ENCODE measurements around the gene IQUB. TPM values are rescaled to one million over a fixed set of nuclear protein-coding genes. Genes with fewer than 3 reads are reported as not detected.

IQUB gene
- polyA plus RNA-seq, 2 donors: 0.05 to 0.06 TPM

DNA sequence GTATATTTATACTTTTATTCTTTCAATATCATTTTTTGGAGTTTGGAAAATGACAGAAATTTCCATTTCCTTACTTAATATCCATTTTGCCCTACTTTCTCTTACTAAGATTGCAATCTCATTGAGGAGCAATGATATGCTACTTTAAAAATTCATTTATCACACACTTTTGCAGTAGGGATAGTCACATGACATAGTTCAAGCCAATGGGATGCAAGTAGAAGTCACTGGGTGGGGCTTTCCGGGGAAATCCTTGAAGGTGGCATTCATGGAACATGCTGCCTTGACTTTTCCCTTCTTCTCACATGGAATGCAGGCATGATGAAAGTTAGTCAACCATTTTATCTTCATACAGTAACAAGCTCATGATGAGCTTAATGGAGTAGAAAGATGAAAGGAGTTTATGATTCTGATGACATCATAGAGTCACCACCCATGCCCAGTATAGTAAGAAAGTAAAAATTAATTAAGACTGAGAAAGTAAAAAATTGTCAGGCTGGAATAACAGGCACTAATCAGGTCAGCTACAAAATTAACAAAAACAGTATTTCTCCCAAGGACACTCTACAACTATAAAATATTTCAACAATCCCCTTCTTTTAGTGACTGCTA, 33.4 kb downstream of the IQUB start:
- H3K4me1 ChIP-seq (ENCODE audit: control insufficient read depth in 2 of 2, insufficient read depth in 2 of 2, low read length in 1 of 2): no peaks in the 10 kb centered on the region
- no peaks in the 10 kb centered on the region for H3K9me3 ChIP-seq (ENCODE audit: control insufficient read depth in 2 of 2, insufficient read depth in 1 of 2, low read depth in 1 of 2, low read length in 1 of 2)
- H3K4me3 ChIP-seq (ENCODE audit: low read depth in 1 of 2, low read length in 2 of 2): no peak overlapping the region
- peaks cover 0 to 1% of the 10 kb centered on the region in 2 donors for H3K27me3 ChIP-seq (ENCODE audit: control insufficient read depth in 1 of 2, insufficient read depth in 2 of 2, low read length in 2 of 2)
- WGBS, 2 donors: 81 to 95% methylated on average over 1 of the region's 1 CpG
- H3K36me3 ChIP-seq (ENCODE audit: control insufficient read depth in 2 of 2, insufficient read depth in 2 of 2, low read length in 1 of 2): no peaks in the 10 kb centered on the region
- no peak overlapping the region for H3K27ac ChIP-seq (ENCODE audit: low read depth in 2 of 2, low read length in 1 of 2)

DNA sequence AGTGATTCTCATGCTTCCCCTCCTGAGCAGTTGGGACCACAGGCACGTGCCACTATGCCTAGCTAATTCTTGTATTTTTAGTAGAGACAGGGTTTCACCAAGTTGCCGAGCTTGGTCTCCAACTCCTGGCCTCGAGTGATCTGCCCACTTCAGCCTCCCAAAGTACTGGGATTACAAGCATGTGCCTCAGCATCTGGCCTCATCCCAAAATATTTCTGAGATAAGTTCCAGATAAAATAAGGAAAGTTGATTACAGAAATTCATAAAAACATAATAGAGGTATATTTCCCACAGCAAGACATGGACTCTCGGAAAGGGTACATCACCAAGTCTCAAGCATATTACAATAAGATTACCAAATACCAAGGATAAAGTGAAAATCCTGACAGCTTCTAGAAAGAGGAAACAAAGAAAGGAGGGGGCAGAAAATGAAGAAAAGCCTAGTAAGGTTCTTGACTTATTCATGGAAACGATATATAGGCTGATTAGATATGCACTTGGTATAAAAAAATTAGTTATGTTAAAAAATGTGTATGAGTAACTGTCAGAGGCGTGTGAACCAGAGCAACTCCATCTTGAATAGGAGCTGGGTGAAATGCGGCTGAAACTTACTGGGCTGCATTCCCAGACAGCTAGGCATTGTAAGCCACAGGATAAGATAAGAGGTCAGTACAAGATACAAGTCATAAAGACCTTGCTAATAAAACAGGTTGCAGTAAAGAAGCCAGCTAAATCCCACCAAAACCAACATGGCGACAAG, 35.0 kb downstream of the IQUB start:
- no peak overlapping the region for H3K4me3 ChIP-seq (ENCODE audit: low read depth in 1 of 2, low read length in 2 of 2)
- H3K36me3 ChIP-seq (ENCODE audit: control insufficient read depth in 2 of 2, insufficient read depth in 2 of 2, low read length in 1 of 2): no peaks in the 10 kb centered on the region
- WGBS, 2 donors: 70 to 84% methylated on average over 8 of the region's 8 CpGs
- no peaks in the 10 kb centered on the region for H3K27me3 ChIP-seq (ENCODE audit: control insufficient read depth in 1 of 2, insufficient read depth in 2 of 2, low read length in 2 of 2)
- no peaks in the 10 kb centered on the region for H3K4me1 ChIP-seq (ENCODE audit: control insufficient read depth in 2 of 2, insufficient read depth in 2 of 2, low read length in 1 of 2)
- H3K9me3 ChIP-seq (ENCODE audit: control insufficient read depth in 2 of 2, insufficient read depth in 1 of 2, low read depth in 1 of 2, low read length in 1 of 2): no peaks in the 10 kb centered on the region
- no peak overlapping the region for H3K27ac ChIP-seq (ENCODE audit: low read depth in 2 of 2, low read length in 1 of 2)

DNA sequence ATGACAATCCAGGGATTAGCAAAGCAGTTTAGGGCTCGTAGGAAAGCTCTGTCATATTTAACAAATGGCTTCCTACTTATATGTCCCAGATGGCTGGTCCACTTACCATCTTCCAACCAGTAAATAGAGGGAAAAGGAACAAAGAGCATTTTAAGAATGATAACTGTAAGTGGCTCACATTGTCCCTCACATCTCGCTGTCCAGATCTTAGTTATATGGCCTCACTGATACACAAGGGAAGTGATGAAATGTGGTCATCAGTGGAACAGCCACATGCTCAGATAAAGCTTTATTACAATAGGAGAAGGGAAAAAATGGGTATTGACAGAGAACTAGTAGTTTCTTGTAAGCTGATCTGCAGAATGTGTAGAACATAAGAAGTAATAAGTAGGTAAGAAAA, 35.8 kb downstream of the IQUB start:
- H3K36me3 ChIP-seq (ENCODE audit: control insufficient read depth in 2 of 2, insufficient read depth in 2 of 2, low read length in 1 of 2): no peaks in the 10 kb centered on the region
- no peaks in the 10 kb centered on the region for H3K27me3 ChIP-seq (ENCODE audit: control insufficient read depth in 1 of 2, insufficient read depth in 2 of 2, low read length in 2 of 2)
- H3K27ac ChIP-seq (ENCODE audit: low read depth in 2 of 2, low read length in 1 of 2): no peak overlapping the region
- 45 to 61% methylated on average over 2 of the region's 2 CpGs for WGBS, 2 donors
- no peak overlapping the region for H3K4me3 ChIP-seq (ENCODE audit: low read depth in 1 of 2, low read length in 2 of 2)
- H3K4me1 ChIP-seq (ENCODE audit: control insufficient read depth in 2 of 2, insufficient read depth in 2 of 2, low read length in 1 of 2): no peaks in the 10 kb centered on the region
- H3K9me3 ChIP-seq (ENCODE audit: control insufficient read depth in 2 of 2, insufficient read depth in 1 of 2, low read depth in 1 of 2, low read length in 1 of 2): no peaks in the 10 kb centered on the region

DNA sequence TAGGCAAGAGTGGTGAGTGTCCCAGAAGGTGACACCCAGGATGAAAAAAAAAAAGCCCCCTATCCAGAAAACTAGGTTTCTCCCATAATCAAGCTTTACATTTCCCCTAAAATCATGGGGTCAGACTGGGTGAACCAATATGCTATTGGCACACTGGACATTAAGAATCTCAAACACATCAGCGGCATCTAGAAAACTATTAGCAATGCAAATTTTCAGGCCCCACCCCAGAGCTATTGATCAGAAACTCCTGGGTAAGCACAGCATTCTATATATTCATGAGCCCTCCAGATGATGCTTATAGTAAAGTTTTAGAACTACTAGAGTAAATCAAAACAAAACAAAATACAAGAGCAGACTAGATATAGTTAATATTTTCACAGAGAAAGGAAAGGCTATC, 36.4 kb downstream of the IQUB start:
- Histone ChIP-seq H3K27ac (ENCODE audit: low read depth in 2 of 2, low read length in 1 of 2) (no peak overlapping the region), H3K36me3 (ENCODE audit: control insufficient read depth in 2 of 2, insufficient read depth in 2 of 2, low read length in 1 of 2) (no peaks in the 10 kb centered on the region), H3K4me3 (ENCODE audit: low read depth in 1 of 2, low read length in 2 of 2) (no peak overlapping the region), H3K9me3 (ENCODE audit: control insufficient read depth in 2 of 2, insufficient read depth in 1 of 2, low read depth in 1 of 2, low read length in 1 of 2) (no peaks in the 10 kb centered on the region), H3K27me3 (ENCODE audit: control insufficient read depth in 1 of 2, insufficient read depth in 2 of 2, low read length in 2 of 2) (no peaks in the 10 kb centered on the region), H3K4me1 (ENCODE audit: control insufficient read depth in 2 of 2, insufficient read depth in 2 of 2, low read length in 1 of 2) (no peaks in the 10 kb centered on the region)
- 73% methylated on average over 1 of the region's 1 CpG for WGBS, 2 donors

DNA sequence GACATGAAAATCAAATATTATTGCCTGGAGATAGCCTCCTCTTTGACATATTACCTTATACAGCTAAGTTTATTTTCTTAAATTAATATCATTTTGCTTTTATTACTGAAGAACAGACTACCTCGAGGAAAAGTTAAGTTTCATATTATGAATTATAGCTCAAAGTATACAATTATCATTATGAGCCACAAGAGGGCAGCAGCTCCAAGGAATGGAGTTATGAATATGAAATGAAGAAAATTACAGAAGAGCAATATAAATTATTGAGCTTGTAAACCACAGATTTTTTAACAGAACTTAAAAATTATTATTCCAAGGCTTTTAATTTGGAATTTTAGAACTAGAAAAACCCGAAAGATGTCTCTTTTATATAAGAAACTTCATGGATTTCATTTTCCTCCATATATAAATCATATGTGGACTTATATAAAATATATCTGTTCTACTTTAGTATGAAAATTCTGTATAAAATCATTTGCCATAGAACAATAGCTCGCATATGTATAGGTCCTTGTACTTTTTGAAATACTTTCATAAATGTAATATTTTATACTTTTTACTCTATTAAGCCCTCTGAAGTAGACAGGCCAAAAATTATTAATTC, 40.1 kb downstream of the IQUB start:
- 5 to 7% methylated on average over 3 of the region's 3 CpGs for WGBS, 2 donors
- no peak overlapping the region for H3K4me3 ChIP-seq (ENCODE audit: low read depth in 1 of 2, low read length in 2 of 2)
- no peaks in the 10 kb centered on the region for H3K4me1 ChIP-seq (ENCODE audit: control insufficient read depth in 2 of 2, insufficient read depth in 2 of 2, low read length in 1 of 2)
- H3K9me3 ChIP-seq (ENCODE audit: control insufficient read depth in 2 of 2, insufficient read depth in 1 of 2, low read depth in 1 of 2, low read length in 1 of 2): no peaks in the 10 kb centered on the region
- no peaks in the 10 kb centered on the region for H3K27me3 ChIP-seq (ENCODE audit: control insufficient read depth in 1 of 2, insufficient read depth in 2 of 2, low read length in 2 of 2)
- H3K36me3 ChIP-seq (ENCODE audit: control insufficient read depth in 2 of 2, insufficient read depth in 2 of 2, low read length in 1 of 2): no peaks in the 10 kb centered on the region
- no peak overlapping the region for H3K27ac ChIP-seq (ENCODE audit: low read depth in 2 of 2, low read length in 1 of 2)

DNA sequence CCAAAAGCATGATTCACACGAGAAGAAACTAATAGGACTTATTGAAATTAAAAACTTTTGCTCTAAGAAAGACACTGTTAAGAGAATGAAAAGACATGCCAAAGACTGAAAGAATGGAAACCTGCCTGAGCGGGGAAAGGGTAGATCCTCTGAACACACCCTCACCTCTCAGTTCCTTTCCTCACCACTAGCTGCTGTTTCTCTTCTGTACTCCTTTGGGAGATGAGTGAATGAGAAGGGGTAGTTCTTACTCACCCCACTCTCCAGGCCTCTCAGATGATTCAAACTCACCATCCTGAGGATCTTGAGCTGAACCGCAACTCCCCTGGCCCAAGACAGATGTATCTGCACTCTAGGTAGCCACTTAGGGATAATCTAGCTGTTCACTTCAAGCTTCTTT, 41.9 kb downstream of the IQUB start:
- Histone ChIP-seq H3K27ac (ENCODE audit: low read depth in 2 of 2, low read length in 1 of 2) (no peak overlapping the region), H3K27me3 (ENCODE audit: control insufficient read depth in 1 of 2, insufficient read depth in 2 of 2, low read length in 2 of 2) (no peaks in the 10 kb centered on the region), H3K36me3 (ENCODE audit: control insufficient read depth in 2 of 2, insufficient read depth in 2 of 2, low read length in 1 of 2) (no peaks in the 10 kb centered on the region), H3K4me1 (ENCODE audit: control insufficient read depth in 2 of 2, insufficient read depth in 2 of 2, low read length in 1 of 2) (no peaks in the 10 kb centered on the region), H3K4me3 (ENCODE audit: low read depth in 1 of 2, low read length in 2 of 2) (no peak overlapping the region), H3K9me3 (ENCODE audit: control insufficient read depth in 2 of 2, insufficient read depth in 1 of 2, low read depth in 1 of 2, low read length in 1 of 2) (no peaks in the 10 kb centered on the region)
- 71% methylated on average over 3 of the region's 3 CpGs for WGBS, 2 donors

DNA sequence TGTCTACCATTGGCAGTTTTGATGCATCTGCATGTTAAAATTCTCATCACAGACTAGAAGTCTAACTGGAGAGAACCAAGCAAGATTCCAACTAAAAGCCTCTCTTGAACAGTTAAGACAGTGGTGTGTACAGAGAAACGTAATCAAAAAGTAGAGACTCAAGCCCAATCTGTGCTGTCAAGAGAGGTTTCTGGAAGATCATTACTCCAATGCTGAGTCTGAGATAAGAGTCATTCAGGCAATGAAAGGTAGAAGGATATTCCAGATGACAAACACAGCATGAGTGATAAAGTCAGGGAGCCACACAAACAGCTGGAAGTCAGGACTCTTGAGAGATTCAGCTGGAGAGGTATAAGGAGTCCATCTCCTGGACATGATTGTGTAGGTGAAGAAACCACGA, 48.7 kb downstream of the IQUB start:
- Histone ChIP-seq H3K4me1 (ENCODE audit: control insufficient read depth in 2 of 2, insufficient read depth in 2 of 2, low read length in 1 of 2) (no peaks in the 10 kb centered on the region), H3K4me3 (ENCODE audit: low read depth in 1 of 2, low read length in 2 of 2) (no peak overlapping the region), H3K9me3 (ENCODE audit: control insufficient read depth in 2 of 2, insufficient read depth in 1 of 2, low read depth in 1 of 2, low read length in 1 of 2) (no peaks in the 10 kb centered on the region), H3K27ac (ENCODE audit: low read depth in 2 of 2, low read length in 1 of 2) (no peak overlapping the region), H3K27me3 (ENCODE audit: control insufficient read depth in 1 of 2, insufficient read depth in 2 of 2, low read length in 2 of 2) (no peaks in the 10 kb centered on the region), H3K36me3 (ENCODE audit: control insufficient read depth in 2 of 2, insufficient read depth in 2 of 2, low read length in 1 of 2) (no peaks in the 10 kb centered on the region)
- WGBS, 2 donors: 76 to 85% methylated on average over 2 of the region's 2 CpGs

DNA sequence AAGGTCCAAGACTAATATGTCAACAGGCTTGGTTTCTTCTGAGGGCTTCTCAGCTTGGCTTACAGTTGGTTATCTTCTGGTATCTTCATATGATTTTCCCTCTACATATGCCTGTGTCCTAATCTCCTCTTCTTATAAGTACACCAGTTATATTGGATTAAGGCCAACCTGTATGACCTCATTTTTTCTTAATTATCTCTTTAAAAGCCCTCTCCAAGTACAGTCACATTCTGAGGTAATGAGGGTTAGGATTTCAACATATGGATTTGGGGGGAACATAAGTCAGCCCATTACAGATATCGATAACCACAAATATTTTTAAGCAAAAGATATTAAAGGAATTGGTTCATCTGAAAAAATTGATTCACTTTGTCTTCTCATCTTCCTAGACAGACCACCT, 49.2 kb downstream of the IQUB start:
- WGBS, 2 donors: 89 to 100% methylated on average over 1 of the region's 1 CpG
- no peaks in the 10 kb centered on the region for H3K27me3 ChIP-seq (ENCODE audit: control insufficient read depth in 1 of 2, insufficient read depth in 2 of 2, low read length in 2 of 2)
- no peaks in the 10 kb centered on the region for H3K9me3 ChIP-seq (ENCODE audit: control insufficient read depth in 2 of 2, insufficient read depth in 1 of 2, low read depth in 1 of 2, low read length in 1 of 2)
- H3K4me1 ChIP-seq (ENCODE audit: control insufficient read depth in 2 of 2, insufficient read depth in 2 of 2, low read length in 1 of 2): no peaks in the 10 kb centered on the region
- H3K27ac ChIP-seq (ENCODE audit: low read depth in 2 of 2, low read length in 1 of 2): no peak overlapping the region
- no peak overlapping the region for H3K4me3 ChIP-seq (ENCODE audit: low read depth in 1 of 2, low read length in 2 of 2)
- no peaks in the 10 kb centered on the region for H3K36me3 ChIP-seq (ENCODE audit: control insufficient read depth in 2 of 2, insufficient read depth in 2 of 2, low read length in 1 of 2)

DNA sequence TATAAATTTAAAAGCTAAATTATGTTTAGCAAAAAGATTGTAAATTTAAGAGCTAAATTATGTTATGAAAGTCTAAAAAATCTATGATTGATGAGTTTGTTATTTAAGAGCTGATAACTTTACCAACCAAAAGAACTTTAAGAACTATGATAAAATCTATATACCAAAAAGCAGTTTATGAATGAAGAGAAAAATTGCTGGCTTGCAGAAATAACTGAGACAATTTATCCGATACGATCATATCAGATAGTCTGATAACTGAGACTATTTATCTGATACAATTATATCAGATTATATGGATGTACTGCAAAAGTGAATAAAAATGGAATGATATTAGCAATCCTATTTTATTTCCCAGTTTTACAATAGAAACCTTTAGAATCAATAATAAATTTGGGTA, 50.2 kb downstream of the IQUB start:
- no peaks in the 10 kb centered on the region for H3K36me3 ChIP-seq (ENCODE audit: control insufficient read depth in 2 of 2, insufficient read depth in 2 of 2, low read length in 1 of 2)
- no peaks in the 10 kb centered on the region for H3K27me3 ChIP-seq (ENCODE audit: control insufficient read depth in 1 of 2, insufficient read depth in 2 of 2, low read length in 2 of 2)
- no peak overlapping the region for H3K27ac ChIP-seq (ENCODE audit: low read depth in 2 of 2, low read length in 1 of 2)
- no peaks in the 10 kb centered on the region for H3K4me1 ChIP-seq (ENCODE audit: control insufficient read depth in 2 of 2, insufficient read depth in 2 of 2, low read length in 1 of 2)
- no peak overlapping the region for H3K4me3 ChIP-seq (ENCODE audit: low read depth in 1 of 2, low read length in 2 of 2)
- no peaks in the 10 kb centered on the region for H3K9me3 ChIP-seq (ENCODE audit: control insufficient read depth in 2 of 2, insufficient read depth in 1 of 2, low read depth in 1 of 2, low read length in 1 of 2)
- WGBS, 2 donors: 94 to 98% methylated on average over 2 of the region's 2 CpGs

DNA sequence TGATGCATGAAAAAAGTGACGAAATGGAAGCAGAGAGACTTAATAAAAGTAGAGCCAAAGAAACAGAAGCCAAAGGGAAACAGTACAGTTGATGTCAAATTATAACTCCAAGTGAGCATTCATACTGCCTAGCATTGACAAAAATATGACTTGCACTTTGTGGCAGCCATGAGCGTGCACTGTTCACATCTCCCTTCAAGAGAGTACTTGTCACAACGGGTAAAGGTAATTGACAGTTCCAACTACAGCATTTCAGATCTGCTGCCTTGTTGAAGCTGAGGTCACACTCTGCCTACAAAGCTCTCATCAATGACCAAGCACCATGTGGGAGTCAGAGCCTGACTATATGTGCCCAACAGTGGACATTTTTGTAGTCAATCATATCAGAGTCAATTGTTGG, 54.3 kb downstream of the IQUB start:
- H3K36me3 ChIP-seq (ENCODE audit: control insufficient read depth in 2 of 2, insufficient read depth in 2 of 2, low read length in 1 of 2): no peaks in the 10 kb centered on the region
- no peak overlapping the region for H3K4me3 ChIP-seq (ENCODE audit: low read depth in 1 of 2, low read length in 2 of 2)
- no peaks in the 10 kb centered on the region for H3K4me1 ChIP-seq (ENCODE audit: control insufficient read depth in 2 of 2, insufficient read depth in 2 of 2, low read length in 1 of 2)
- no peak overlapping the region for H3K27ac ChIP-seq (ENCODE audit: low read depth in 2 of 2, low read length in 1 of 2)
- whole genome bisulfite sequencing, 2 donors: 83 to 89% methylated on average over 3 of the region's 3 CpGs
- H3K27me3 ChIP-seq (ENCODE audit: control insufficient read depth in 1 of 2, insufficient read depth in 2 of 2, low read length in 2 of 2): no peaks in the 10 kb centered on the region
- H3K9me3 ChIP-seq (ENCODE audit: control insufficient read depth in 2 of 2, insufficient read depth in 1 of 2, low read depth in 1 of 2, low read length in 1 of 2): no peaks in the 10 kb centered on the region

Measured in esophagus (tissue), 2 donors.